GM12872 (cell line): ENCODE measurements around the gene DOCK6.

Source experiments
- TF ChIP-seq, protein P1 (sequence below): IDR thresholded peaks from 3 replicates; pipeline ENCODE4 v1.5.1; 2011; ENCODE audit warnings: low read depth, mild to moderate bottlenecking, low read length, moderate library complexity; ENCODE audit not compliant: insufficient read depth

The DOCK6 gene

GRCh38 chr19:11191934-11192333 is 70.4 kb downstream of the DOCK6 start:
- TF ChIP-seq, protein P1, sequence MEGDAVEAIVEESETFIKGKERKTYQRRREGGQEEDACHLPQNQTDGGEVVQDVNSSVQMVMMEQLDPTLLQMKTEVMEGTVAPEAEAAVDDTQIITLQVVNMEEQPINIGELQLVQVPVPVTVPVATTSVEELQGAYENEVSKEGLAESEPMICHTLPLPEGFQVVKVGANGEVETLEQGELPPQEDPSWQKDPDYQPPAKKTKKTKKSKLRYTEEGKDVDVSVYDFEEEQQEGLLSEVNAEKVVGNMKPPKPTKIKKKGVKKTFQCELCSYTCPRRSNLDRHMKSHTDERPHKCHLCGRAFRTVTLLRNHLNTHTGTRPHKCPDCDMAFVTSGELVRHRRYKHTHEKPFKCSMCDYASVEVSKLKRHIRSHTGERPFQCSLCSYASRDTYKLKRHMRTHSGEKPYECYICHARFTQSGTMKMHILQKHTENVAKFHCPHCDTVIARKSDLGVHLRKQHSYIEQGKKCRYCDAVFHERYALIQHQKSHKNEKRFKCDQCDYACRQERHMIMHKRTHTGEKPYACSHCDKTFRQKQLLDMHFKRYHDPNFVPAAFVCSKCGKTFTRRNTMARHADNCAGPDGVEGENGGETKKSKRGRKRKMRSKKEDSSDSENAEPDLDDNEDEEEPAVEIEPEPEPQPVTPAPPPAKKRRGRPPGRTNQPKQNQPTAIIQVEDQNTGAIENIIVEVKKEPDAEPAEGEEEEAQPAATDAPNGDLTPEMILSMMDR = no peak

- TF ChIP-seq, protein P1 = no peak
Observed at GRCh38 chr19:11191273-11191755, 71.0 kb downstream of the DOCK6 start.

- TF ChIP-seq, protein P1 = no peak
Observed at GRCh38 chr19:11190501-11190900, 71.8 kb downstream of the DOCK6 start.

- TF ChIP-seq, protein P1 = no peak
Observed at GRCh38 chr19:11187441-11187840, 74.9 kb downstream of the DOCK6 start.

DNA sequence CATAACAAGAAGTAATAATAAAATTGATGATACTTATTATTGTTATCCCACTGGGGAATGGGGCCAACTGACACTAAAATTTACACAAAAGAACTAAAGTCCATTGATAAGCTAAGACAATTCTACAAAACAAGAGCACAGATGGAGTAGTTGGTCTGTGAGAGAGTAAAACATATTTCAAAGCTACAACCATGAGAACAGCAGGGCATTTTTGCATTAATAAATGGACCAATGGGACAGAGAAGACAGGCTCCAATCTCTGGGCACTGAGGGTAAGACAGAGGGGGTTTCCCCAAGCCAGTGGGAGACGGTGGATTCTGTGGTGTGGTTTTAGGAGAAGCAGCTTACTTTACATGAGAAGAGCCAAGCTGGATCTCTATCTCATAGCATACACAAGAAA is 79.3 kb downstream of the DOCK6 start:
- TF ChIP-seq, protein P1 = no peak

DNA sequence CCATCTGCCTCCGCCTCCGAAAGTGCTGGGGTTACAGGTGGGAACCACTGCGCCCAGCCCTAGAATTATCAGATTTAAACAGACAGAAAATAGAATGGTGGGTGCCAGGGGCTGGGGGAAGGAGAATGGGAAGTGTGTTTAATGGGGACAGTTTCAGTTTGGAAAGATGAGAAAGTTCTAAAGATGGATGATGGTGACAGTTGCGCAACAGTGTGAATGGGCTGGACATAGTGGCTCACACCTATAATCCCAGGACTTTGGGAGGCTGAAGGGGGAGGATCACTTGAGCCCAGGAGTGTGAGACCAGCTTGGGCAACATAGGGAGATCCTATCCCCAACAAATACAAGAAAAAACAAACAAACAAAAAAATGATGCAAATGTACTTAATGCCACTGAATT is 80.8 kb downstream of the DOCK6 start:
- TF ChIP-seq, protein P1 = no peak

- TF ChIP-seq, protein P1 = no peak
Observed at GRCh38 chr19:11180346-11180745, 82.0 kb downstream of the DOCK6 start.
